GM21367 (cell line): ENCODE measurements around the gene PDE8B.

Experiments used
- ATAC-seq: cut with Tn5 transposase; IDR thresholded peaks from one replicate; pipeline ENCODE4 v1.9.1; 2021; ENCODE audit not compliant: unreplicated experiment

Gene PDE8B

DNA sequence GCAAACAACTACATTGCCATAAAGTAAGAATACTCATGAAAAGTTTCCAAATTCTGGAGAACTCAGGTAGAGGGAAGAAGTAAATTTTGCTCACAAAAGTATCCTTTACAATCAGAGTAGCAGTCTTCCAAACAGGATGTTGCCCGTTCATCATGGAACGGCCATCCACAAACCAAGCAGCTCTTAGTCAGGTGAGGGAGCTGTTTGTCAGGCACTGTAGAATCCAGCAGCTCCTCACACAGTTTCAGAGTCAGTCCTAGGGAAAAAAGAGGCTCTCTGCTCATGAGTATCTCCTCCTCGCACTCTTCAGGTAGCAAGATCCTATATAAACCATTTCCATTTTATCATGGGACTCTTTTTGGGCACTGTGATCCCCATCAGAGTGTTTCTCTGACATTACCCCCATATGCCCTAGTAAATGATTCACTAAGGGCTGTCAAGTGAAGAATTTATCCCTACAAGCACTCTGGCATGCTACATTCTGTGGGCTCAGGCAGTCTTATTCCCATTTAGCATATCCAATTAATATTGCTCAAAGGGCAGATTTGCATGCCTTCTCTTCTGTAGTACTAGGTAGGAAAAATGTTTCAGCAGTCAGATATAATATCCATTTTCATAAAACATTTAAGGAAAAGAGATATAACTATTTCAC, 183.7 kb downstream of the PDE8B start:
- no peak for ATAC-seq

DNA sequence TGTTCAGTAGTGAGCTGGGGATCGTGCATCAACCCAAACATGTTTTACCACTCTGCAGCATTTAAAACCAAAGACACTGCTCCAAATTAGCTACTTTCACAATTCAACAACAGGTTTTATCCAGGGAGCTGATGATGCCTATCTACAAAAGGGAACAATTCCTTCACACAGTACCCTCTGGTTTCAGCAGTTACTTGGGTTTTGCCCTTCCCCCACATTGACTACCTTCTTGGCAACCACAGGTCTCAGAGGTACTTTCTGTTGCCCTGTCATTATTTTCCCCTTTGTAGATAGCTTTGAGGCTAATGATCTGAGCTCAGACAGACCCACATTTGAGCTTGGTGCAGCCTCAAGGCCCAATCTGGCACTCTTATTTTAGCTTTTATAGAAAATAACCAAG, 185.5 kb downstream of the PDE8B start:
- no peak for ATAC-seq

DNA sequence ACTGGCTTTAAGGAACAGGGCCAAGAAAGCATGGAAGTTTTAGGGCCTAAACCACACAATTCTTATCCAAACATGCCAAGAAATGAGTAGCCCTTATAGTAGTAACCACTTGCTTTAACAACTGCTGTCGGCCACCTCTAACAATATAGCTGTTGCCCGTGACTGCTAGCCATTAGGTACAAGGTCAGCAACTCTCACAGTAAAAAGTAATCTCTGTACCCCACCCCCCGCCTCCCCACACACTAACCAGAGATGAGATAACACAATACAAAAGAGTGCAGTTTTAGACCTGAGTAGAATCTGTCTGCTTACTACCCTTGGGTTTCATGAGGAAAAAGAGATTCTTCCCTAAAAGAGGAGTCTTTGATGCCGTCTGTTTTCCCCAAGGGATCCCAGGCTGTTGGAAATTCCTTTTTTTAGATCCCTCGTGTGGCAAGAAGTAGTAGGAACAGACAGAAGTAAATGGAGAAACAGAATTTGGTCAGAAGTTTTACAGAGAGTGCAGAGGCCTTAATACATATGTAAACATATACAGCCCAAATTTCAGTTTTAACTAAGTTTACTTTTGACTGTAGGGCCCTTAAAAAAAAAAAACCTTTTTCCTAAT, 187.3 kb downstream of the PDE8B start:
- ATAC-seq: no peak

DNA sequence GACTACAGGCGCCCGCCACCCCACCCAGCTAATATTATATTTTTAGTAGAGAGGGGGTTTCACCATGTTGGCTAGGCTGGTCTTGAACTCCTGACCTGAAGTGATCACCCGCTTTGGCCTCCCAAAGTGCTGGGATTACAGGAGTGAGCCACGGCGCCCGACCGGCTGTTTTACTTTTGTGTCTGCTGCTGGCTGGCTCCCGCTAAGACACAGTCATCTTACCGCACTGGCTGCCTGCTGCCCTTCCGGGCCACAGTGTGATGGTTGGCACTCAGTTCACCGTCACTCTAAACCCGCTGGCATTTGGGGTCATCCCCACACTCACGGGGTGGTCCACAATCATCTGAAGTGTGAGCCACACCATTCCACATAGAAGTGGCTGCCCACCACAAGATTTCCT, 188.0 kb downstream of the PDE8B start:
- ATAC-seq: no peak

DNA sequence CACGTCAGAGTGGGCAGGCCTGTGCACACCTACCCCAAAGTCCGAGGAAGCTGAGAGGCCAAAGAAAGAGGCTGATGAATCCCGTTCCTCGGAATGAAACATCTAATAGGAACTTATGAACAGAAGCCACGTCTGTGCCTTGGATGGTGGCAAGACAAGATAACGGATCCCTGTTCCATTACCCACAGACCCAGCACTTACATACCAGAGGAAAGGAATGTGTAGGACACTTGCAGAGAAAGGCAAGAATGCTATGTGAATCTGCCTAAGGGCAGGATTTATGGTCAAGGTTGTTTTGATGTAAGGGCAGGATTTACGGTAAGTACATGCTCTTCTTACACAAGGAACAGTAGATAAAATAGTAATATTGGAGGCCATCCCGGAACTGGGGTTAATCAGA, 188.4 kb downstream of the PDE8B start:
- no peak for ATAC-seq

DNA sequence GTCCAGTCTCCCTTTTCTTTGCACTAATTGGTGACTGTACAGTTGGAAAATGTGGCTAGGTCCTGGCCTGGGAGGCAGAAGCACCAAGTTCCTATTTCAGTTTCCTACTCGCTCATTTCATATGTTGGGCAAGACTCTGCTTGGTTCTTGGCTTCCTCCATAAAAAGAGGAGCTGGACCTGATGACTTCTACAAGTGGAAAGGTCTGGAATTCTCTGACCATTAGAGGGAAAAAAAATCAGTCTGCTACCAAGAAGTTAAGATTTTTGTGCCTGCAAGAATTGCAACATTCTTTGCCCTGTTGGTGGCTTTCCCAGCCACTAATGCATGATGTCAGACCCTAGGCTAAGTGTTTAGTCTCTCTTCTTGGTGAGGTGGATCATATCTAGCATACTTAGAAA, 190.2 kb downstream of the PDE8B start:
- no peak for ATAC-seq

DNA sequence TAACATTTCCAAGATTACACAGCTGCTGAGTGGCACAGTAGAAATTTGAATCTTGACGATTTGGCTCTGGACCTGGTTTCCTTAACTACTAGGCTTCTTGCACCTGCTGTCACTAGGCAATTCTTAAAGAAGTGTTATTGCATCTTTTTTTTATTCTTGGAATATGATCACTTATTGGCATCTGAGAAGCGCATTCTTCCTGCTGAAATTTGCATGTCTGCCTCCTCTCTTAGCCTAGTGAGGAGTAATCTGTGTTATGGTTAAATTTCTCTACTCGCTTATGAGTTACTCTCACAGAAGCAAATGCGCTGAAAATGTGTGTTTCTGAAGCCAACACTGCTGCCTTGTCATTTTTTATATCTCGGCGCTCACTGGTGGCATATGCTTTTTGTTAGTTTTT, 192.3 kb downstream of the PDE8B start:
- no peak for ATAC-seq

DNA sequence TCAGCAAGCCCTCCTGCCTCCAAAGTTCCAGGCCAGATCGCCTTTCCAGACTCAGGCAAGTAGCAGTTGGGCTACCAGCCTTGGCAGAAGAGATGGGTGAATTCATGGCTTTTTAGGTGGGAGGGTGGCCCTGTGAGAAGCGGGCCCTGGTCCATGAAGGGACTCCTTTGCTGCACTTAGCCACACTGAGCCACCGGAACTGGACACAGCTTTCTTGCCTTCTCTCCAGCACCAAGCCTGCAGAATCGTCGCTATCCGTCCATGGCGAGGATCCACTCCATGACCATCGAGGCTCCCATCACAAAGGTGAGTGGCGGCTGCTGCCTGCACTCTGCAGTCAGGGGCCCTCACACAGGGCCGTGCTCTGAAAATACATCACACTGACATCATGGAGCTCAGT, 196.7 kb downstream of the PDE8B start:
- no peak for ATAC-seq

DNA sequence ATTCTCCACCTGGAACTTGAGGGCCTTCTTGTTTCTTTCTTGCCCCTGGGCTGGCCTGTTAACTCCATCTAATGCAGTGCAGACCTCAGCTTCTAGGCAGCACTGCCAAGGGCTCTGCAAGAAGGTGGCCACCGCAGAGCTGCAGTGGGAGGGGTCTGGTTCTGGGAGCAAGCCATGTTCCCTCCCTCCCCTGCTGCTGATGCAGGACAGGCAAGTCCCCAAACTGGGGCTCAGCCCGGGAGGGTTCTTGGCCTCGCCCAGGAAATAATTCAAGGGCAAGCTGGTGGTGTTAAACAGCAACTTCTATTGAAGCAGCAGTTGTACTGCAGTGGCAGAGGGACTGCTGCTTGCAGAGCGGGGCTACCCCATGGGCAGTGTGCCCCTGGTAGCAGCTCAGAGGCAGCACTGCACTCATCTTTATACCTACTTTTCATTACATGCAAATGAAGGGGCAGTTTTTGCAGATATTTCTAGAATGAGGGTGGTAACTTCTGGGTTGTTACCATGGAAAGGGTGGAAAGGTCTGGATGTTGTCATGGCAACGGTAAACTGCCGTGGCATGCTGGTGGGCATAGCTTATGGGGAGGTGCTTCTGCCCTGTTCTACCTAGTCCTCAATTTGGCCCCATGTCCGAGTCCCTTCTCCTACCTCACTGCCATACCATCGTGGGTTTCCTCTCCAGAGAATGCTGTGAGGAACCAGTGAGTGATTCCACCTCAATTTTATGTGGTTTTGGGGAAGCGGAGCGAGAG, 199.6 kb downstream of the PDE8B start:
- ATAC-seq: no peak

DNA sequence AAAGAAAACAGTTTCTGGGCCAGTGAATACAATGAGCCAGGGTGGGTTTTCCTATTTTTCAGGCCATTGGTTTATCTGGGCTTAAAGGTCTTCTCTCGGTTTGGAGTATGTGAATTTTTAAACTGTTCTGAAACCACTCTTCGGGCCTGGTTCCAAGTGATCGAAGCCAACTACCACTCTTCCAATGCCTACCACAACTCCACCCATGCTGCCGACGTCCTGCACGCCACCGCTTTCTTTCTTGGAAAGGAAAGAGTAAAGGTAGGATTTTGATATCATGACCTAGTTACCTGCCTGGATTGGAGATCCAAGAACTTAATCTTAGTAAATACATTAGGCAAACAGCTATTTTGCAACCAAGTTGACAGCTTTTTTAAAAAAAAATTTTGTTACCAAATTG, 202.6 kb downstream of the PDE8B start:
- ATAC-seq: no peak

DNA sequence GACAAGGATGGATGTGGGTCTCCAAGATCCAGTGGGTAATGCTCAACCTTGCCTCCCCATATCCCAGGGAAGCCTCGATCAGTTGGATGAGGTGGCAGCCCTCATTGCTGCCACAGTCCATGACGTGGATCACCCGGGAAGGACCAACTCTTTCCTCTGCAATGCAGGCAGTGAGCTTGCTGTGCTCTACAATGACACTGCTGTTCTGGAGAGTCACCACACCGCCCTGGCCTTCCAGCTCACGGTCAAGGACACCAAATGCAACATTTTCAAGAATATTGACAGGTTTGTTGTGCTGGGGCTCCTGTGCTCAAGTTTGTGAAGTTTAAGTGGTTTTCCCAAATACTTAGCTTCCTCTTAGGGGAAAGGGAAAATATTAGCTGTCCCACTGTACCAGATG, 207.7 kb downstream of the PDE8B start:
- ATAC-seq: no peak

DNA sequence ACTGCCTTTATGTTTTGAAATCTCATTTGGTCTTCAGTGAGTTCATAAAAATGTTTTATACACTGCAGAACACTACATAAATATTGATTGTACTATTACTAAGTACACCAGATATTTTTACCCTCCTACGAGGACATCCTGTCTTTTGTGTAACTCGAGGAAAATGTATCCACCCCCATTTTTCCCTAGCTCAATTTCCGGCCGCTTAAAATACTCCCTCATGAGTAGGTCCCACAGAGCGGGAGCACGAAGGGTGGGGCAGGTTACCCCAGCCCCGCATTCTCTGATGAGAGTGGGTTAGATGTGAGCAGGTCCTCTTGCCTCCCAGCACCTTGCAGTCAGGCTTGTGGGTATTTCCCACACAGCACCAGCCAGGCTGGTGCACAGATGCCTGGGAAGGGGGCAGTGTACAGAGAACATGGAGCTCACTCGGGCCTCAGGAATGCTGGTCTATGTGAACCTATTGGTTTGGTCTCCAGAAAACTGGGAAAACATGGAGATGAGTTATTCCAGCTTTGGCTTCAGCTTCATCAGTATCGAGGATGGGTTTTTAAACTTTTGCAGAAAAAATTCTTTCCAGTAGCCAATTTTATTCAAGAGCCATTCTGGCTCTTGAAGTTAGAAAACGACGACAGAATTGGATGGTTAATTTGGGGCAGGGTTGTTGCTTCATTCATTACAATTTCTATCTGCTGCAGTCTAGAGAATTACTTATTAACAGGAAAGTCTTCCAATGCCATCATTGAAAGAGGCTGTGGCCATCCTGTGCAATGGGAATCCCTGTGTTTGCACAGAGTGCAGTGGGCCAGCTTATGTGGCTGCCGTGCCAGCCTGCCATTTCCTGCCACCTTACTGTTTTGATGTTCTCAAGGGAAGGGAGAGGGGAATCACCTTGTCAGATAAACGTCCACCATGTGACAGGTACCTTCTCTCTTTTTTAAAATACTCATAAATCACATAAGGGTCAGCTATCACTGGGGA, 208.4 kb downstream of the PDE8B start:
- ATAC-seq: no peak

DNA sequence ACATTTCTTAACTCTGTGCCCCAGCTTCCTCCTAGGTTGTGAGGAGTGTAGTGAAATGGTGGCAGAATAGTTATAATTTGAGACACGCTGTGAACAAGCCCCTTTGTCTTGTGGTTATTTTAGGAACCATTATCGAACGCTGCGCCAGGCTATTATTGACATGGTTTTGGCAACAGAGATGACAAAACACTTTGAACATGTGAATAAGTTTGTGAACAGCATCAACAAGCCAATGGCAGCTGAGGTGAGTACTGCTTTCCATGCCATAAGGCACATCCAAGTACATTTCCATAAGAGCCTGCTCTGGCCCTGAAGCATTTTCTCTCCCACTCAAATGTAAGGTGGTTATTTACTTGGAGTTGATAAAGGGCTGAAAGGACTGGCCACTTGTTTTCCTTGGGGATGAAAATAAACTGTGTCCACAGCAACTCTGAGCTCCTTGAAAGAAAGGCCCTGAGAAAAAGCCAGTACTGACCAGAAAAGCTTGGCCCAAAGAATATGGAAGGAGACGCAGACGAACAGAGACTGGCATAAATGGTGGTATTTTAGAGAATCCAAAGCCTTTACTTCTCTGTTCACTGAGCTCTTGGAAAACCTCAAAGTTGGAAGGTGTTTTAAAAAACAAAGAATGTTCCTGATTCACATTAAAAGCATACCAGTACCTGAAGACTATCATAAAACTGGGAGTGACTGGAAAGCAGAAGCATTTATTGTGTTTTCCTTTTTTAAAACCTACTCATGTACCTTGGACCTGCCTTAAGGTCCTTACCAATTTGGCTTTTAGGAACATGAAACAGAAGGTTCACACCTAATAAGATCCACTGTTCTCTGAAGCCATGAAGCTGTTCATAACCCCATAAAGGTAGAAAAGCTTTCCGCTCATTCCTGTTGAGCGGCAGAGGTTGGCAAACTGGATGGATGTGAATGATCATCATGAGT, 209.4 kb downstream of the PDE8B start:
- no peak for ATAC-seq

DNA sequence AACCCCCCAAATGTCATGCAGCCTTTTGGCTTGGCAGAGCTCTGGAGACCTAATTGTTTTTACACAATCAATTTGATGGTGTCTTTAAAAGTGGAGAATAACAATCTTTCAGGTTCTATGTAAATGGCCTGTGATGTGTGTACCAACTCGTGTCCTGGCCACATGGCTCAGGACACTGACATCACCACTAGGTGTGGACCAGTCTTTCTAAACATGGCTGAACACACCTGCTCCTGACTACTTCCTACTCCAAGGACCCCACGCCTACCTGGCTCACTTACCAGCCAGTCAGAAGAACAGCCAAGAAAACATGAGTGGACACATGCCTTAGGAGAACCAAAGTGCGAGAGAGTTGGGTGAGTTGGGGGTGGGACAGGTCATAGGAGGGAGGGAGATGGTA, 210.5 kb downstream of the PDE8B start:
- ATAC-seq: no peak

DNA sequence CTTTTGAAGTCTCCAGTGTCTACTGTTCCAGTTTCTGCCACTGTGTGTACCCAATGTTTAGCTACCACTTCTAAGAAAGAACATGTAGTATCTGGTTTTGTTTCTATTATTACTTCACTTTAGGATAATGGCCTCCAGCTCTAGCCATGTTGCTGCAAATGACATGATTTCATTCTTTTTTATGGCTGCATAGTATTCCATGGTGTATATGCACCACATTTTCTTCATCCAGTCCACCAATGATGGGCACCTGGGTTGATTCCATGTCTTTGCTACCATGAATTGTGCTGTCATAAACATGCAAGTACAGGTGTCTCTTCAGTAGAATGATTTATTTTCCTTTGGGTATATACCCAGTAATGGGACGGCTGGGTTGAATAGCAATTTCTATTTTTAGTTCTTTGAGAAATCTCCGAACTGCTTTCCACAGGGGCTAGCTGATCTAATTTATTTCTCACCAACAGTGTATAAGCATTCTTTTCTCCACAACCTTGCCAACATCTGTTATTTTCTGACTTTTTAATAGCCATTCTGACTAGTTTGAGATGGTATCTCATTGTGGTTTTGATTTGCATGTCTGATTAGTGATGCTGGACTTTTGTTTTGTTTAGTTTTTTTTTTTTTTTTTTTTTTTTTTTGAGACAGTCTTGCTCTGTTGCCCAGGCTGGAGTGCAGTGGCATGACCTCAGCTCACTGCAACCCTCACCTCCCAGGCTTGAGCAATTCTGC, 212.7 kb downstream of the PDE8B start:
- ATAC-seq: no peak

DNA sequence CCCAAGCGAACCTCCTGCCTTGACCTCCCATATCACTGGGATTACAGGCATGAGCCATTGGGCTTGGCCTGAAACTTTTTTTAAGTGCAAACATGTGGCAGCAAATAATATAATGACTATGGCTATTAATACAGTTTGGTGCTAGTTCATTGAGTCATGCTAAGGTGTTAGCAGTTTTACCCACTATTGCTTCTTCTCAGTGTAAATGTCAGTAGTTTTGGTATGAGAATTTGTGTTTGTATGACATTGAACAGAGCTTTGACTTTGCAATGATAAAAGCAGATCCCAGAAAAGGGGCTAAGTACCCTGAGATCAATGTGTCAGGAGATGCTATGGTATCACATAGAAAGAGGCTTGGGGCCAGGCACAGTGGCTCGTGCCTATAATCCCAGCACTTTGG, 214.4 kb downstream of the PDE8B start:
- ATAC-seq: no peak

DNA sequence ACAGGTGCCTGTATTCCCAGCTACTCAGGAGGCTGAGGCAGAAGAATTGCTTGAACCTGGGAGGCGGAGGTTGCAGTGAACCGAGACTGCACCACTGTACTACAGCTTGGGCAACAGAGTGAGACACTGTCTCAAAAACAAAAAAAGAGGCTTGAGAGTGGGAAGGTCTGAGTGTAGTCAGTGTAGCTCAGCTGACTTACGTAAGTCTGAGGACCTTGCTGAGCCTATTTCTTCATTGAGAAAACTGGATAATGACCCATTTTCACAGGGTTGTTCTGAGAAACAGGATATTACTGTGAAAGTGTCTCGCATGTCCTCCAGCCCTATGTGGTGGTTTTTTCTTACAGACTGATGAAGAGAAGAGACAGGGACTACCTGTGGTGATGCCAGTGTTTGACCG, 214.9 kb downstream of the PDE8B start:
- no peak for ATAC-seq

DNA sequence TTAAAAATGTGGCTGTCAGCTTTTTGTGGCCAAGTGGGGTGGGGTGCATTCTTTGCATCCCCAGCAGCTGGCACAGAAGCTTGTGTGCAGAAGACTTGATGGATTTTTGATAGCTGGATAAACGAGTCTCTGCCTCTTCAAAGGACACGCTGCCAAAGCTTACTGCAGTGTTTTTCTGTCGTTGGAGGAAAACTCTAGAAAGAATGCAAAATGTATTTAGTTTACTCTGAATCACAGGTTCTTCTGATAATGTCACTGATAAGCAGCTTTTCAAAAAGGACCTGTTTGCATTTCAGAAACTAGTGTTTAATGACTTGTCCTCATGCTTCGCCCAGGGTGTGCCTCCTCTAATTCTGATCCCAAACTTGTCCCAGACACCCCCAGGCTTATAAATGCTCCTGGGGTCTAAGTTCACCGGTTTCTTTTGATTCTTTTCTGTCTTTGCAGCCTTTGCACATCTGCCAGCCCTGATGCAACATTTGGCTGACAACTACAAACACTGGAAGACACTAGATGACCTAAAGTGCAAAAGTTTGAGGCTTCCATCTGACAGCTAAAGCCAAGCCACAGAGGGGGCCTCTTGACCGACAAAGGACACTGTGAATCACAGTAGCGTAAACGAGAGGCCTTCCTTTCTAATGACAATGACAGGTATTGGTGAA, 215.6 kb downstream of the PDE8B start:
- no peak for ATAC-seq

DNA sequence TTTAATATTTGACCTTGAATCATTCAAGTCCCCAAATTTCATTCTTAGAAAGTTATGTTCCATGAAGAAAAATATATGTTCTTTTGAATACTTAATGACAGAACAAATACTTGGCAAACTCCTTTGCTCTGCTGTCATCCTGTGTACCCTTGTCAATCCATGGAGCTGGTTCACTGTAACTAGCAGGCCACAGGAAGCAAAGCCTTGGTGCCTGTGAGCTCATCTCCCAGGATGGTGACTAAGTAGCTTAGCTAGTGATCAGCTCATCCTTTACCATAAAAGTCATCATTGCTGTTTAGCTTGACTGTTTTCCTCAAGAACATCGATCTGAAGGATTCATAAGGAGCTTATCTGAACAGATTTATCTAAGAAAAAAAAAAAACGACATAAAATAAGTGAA, 216.2 kb downstream of the PDE8B start:
- ATAC-seq: no peak
